ENCODE measurements around the gene MARF1. TPM values are rescaled to one million over a fixed set of nuclear protein-coding genes. Genes with fewer than 3 reads are reported as not detected.

Gene MARF1
- total RNA-seq, 1 experiment from 2014 or later, result 68.1 TPM

GRCh38 chr16:15654591-15654990, 11.6 kb upstream of the MARF1 start:
- ChIA-PET CTCF (no interaction called here), POLR2A (ENCODE audit: unreplicated experiment) (no interaction called here)
- Histone ChIP-seq H3K36me3 (ENCODE audit: low read depth) (no peaks in the 10 kb centered on the region), H3K27me3 (ENCODE audit: insufficient read depth, low read depth) (no peaks in the 10 kb centered on the region), H3K9me3 (ENCODE audit: insufficient read depth, low read depth) (no peaks in the 10 kb centered on the region), H3F3A (ENCODE audit: insufficient read depth, low read depth) (peaks cover 2% of the 10 kb centered on the region; the same call in 1 of the 2 replicates), H3K79me2 (ENCODE audit: low read depth) (peaks cover 76% of the 10 kb centered on the region), H3K9me2 (ENCODE audit: insufficient read depth) (no peaks in the 10 kb centered on the region), H3K27ac (no peak overlapping the region), H2AFZ (no peak overlapping the region), H3K4me3 (no peak overlapping the region), H3K4me2 (no peak overlapping the region), H4K20me1 (ENCODE audit: insufficient read depth) (no peaks in the 10 kb centered on the region; the same call in 1 of the 2 replicates), H3K4me1 (replicated peaks; ENCODE audit: insufficient read depth) (peaks cover 8% of the 10 kb centered on the region; the same call in 1 of the 2 replicates)
- no peak for TF ChIP-seq CTCF (conservative IDR thresholded peaks at IDR 0.05)
- no peak for TF ChIP-seq EZH2 (IDR thresholded peaks at IDR 0.05; ENCODE audit: low read depth)
- BruUV-seq (replicated peaks), result no TSS peak
- DNase-seq, result no peak
- intact Hi-C loops (cut with micrococcal nuclease; ENCODE audit: unreplicated experiment), result no loop called here

GRCh38 chr16:15653227-15653626, 10.3 kb upstream of the MARF1 start:
- Histone ChIP-seq H3K27me3 (ENCODE audit: insufficient read depth, low read depth) (no peaks in the 10 kb centered on the region), H3K27ac (no peak overlapping the region)
- CTCF ChIA-PET, result interaction anchor here (0.6 to 0.7 kb wide), 3 partner anchors 19 to 180 kb away, joined by 3 to 8 read pairs (median 5); no protein-coding TSS in a partner anchor

GRCh38 chr16:15652293-15653001, 9.5 kb upstream of the MARF1 start:
- H3K36me3 ChIP-seq (ENCODE audit: low read depth), result no peaks in the 10 kb centered on the region
- no peaks in the 10 kb centered on the region for H3K9me3 ChIP-seq (ENCODE audit: insufficient read depth, low read depth)
- TF ChIP-seq CTCF (conservative IDR thresholded peaks at IDR 0.05), result no peak
- no peak for TF ChIP-seq EZH2 (IDR thresholded peaks at IDR 0.05; ENCODE audit: low read depth)
- H3F3A ChIP-seq (ENCODE audit: insufficient read depth, low read depth), result peaks cover 6% of the 10 kb centered on the region; the same call in 1 of the 2 replicates
- DNase-seq, result no peak
- H4K20me1 ChIP-seq (ENCODE audit: insufficient read depth), result no peaks in the 10 kb centered on the region; the same call in 1 of the 2 replicates
- H3K79me2 ChIP-seq (ENCODE audit: low read depth), result peaks cover 61% of the 10 kb centered on the region
- H3K9me2 ChIP-seq (ENCODE audit: insufficient read depth), result no peaks in the 10 kb centered on the region
- H3K4me2 ChIP-seq, result no peak overlapping the region
- H3K27me3 ChIP-seq (ENCODE audit: insufficient read depth, low read depth), result no peaks in the 10 kb centered on the region
- intact Hi-C loops (cut with micrococcal nuclease; ENCODE audit: unreplicated experiment), result no loop called here
- no peak overlapping the region for H3K4me3 ChIP-seq
- ChIA-PET CTCF (interaction anchor here (0.7 kb wide), 1 partner anchor 20 kb away, joined by 3 read pairs; no protein-coding TSS in a partner anchor), POLR2A (ENCODE audit: unreplicated experiment) (no interaction called here)
- BruUV-seq (replicated peaks), result no TSS peak
- no peak overlapping the region for H2AFZ ChIP-seq
- no peak overlapping the region for H3K27ac ChIP-seq
- peaks cover 14% of the 10 kb centered on the region; the same call in 1 of the 2 replicates for H3K4me1 ChIP-seq (replicated peaks; ENCODE audit: insufficient read depth)

More at GRCh38 chr16:15653227-15653626, 10.3 kb upstream of the MARF1 start:
- intact Hi-C loops (cut with micrococcal nuclease; ENCODE audit: unreplicated experiment), result no loop called here
- no peaks in the 10 kb centered on the region for H3K36me3 ChIP-seq (ENCODE audit: low read depth)
- peaks cover 6% of the 10 kb centered on the region; the same call in 1 of the 2 replicates for H3F3A ChIP-seq (ENCODE audit: insufficient read depth, low read depth)
- TF ChIP-seq CTCF (conservative IDR thresholded peaks at IDR 0.05), result no peak
- TF ChIP-seq EZH2 (IDR thresholded peaks at IDR 0.05; ENCODE audit: low read depth), result no peak
- H3K9me3 ChIP-seq (ENCODE audit: insufficient read depth, low read depth), result no peaks in the 10 kb centered on the region
- no peak overlapping the region for H3K4me3 ChIP-seq
- no TSS peak for BruUV-seq (replicated peaks)
- H2AFZ ChIP-seq, result no peak overlapping the region
- peaks cover 14% of the 10 kb centered on the region; the same call in 1 of the 2 replicates for H3K4me1 ChIP-seq (replicated peaks; ENCODE audit: insufficient read depth)
- no peaks in the 10 kb centered on the region for H3K9me2 ChIP-seq (ENCODE audit: insufficient read depth)
- POLR2A ChIA-PET (ENCODE audit: unreplicated experiment), result no interaction called here
- H3K79me2 ChIP-seq (ENCODE audit: low read depth), result peaks cover 68% of the 10 kb centered on the region
- no peak for DNase-seq
- no peaks in the 10 kb centered on the region; the same call in 1 of the 2 replicates for H4K20me1 ChIP-seq (ENCODE audit: insufficient read depth)
- no peak overlapping the region for H3K4me2 ChIP-seq
